A549 (cell line): ENCODE results near the gene XPNPEP3. TPM values are rescaled to one million over a fixed set of nuclear protein-coding genes. Genes with fewer than 3 reads are reported as not detected.
"Not testable (repeated sequence)": the region's sequence is repeated elsewhere in the genome, so short reads cannot be mapped to it uniquely, and the experiment has no call there.

Source experiments
- ATAC-seq, 2 experiments: fragments of 200-7000 bp in 1 of 2; fragments of >200 bp in 1 of 2; cut with Nextera tagmentation in 1 of 2; cut with Tn5 transposase in 1 of 2; 3 replicates each; pipeline versions ENCODE4 v1.8.0 to v1.9.1; 2018 to 2020; ENCODE audit warnings: mild to moderate bottlenecking in 1 of 2, moderate library complexity in 1 of 2
- CTCF ChIA-PET: fragments of 300-600 bp; sonication (Branson Sonifier 250); formaldehyde crosslinking; extraction: SDS; loops from one replicate; lab custom pipeline; 2021; ENCODE audit warnings: antibody characterized with exemption, inconsistent platforms; lab: Yijun Ruan, JAX
- POLR2A ChIA-PET: fragments of 350-600 bp; formaldehyde crosslinking; extraction: SDS; loops from one replicate; lab custom pipeline; 2021; ENCODE audit warnings: antibody characterized with exemption, inconsistent platforms; lab: Yijun Ruan, JAX
- DNase-seq, 2 experiments: peaks; one replicate each; pipeline versions ENCODE4 v3.0.0 to v3.0.0-alpha.2; 2011 to 2016; ENCODE audit warnings: low read depth in 1 of 2, low spot score in 1 of 2
- FAIRE-seq: peaks from 2 replicates; lab custom pipeline; 2011; peaks lifted over from hg19 to GRCh38; lab: Jason Lieb, UNC
- H3K27ac ChIP-seq, 2 experiments: fragments of >200 bp; sonication (Bioruptor Twin); formaldehyde crosslinking; 3 replicates each; pipeline ENCODE4 v1.5.1; 2016 to 2017
- H3K4me1 ChIP-seq: fragments of >200 bp; sonication (Bioruptor Twin); formaldehyde crosslinking; 3 replicates; pipeline ENCODE4 v1.6.1; 2016
- H3K4me2 ChIP-seq: fragments of >200 bp; sonication (Bioruptor Twin); formaldehyde crosslinking; 3 replicates; pipeline ENCODE4 v1.6.1; 2016
- H3K4me3 ChIP-seq: fragments of >200 bp; sonication (Bioruptor Twin); formaldehyde crosslinking; 3 replicates; pipeline ENCODE4 v1.5.1; 2016
- H3K9me3 ChIP-seq: fragments of >200 bp; sonication (Bioruptor Twin); formaldehyde crosslinking; 3 replicates; pipeline ENCODE4 v1.6.1; 2016
- BHLHE40 ChIP-seq: IDR thresholded peaks from 2 replicates; pipeline ENCODE4 v1.6.1; 2012; ENCODE audit warnings: low read depth, low read length, inconsistent platforms
- CEBPB ChIP-seq, 2 experiments: fragments of >200 bp in 1 of 2; sonication (Bioruptor Twin) in 1 of 2; formaldehyde crosslinking in 1 of 2; IDR thresholded peaks; 2 replicates each; pipeline ENCODE4 v1.6.1; 2012 to 2016
- CHD2 ChIP-seq: fragments of 150-350 bp; IDR thresholded peaks from 2 replicates; pipeline ENCODE4 v1.6.1; 2014; ENCODE audit warnings: low read length; ENCODE audit not compliant: partially characterized antibody
- CHD4 ChIP-seq: fragments of 200-600 bp; sonication (generic); IDR thresholded peaks from 2 replicates; pipeline ENCODE4 v1.6.1; 2016; ENCODE audit warnings: antibody characterized with exemption, mild to moderate bottlenecking, borderline replicate concordance
- EHF ChIP-seq: fragments of 250-450 bp; sonication (Bioruptor Pico); IDR thresholded peaks from 2 replicates; pipeline ENCODE4 v1.5.0; 2020; ENCODE audit warnings: mild to moderate bottlenecking
- EHMT2 ChIP-seq: fragments of 200-600 bp; sonication (generic); IDR thresholded peaks from 2 replicates; pipeline ENCODE4 v1.6.1; 2016; ENCODE audit warnings: antibody characterized with exemption, low read depth, mild to moderate bottlenecking, moderate library complexity
- FOXS1 ChIP-seq: fragments of 250-450 bp; sonication (Bioruptor Pico); IDR thresholded peaks from 2 replicates; pipeline ENCODE4 v1.5.0; 2020; ENCODE audit warnings: mild to moderate bottlenecking, moderate library complexity
- HDAC2 ChIP-seq: fragments of 200-600 bp; sonication (generic); IDR thresholded peaks from 2 replicates; pipeline ENCODE4 v1.6.1; 2016
- HEYL ChIP-seq: fragments of 250-450 bp; sonication (Bioruptor Pico); IDR thresholded peaks from 2 replicates; pipeline ENCODE4 v1.8.0; 2021; ENCODE audit warnings: mild to moderate bottlenecking, moderate library complexity
- HOXA7 ChIP-seq: fragments of 250-450 bp; sonication (Bioruptor Pico); IDR thresholded peaks from 2 replicates; pipeline ENCODE4 v1.5.0; 2020; ENCODE audit warnings: mild to moderate bottlenecking, moderate library complexity
- HOXB5 ChIP-seq: fragments of 250-450 bp; sonication (Bioruptor Pico); IDR thresholded peaks from 2 replicates; pipeline ENCODE4 v1.5.0; 2020; ENCODE audit warnings: mild to moderate bottlenecking, moderate library complexity
- MAFK ChIP-seq: fragments of 450-650 bp; IDR thresholded peaks from 2 replicates; pipeline ENCODE4 v1.6.1; 2014; ENCODE audit not compliant: partially characterized antibody
- MYC ChIP-seq: IDR thresholded peaks from 2 replicates; pipeline ENCODE4 v1.6.1; 2012; ENCODE audit warnings: mild to moderate bottlenecking, inconsistent platforms, low read length, improper control_type of control experiment, borderline replicate concordance
- POLR2AphosphoS2 ChIP-seq: conservative IDR thresholded peaks from 2 replicates; pipeline ENCODE4 v1.6.1; 2012; ENCODE audit warnings: low read length, improper control_type of control experiment, inconsistent platforms
- RAD21 ChIP-seq, 2 experiments: fragments of >200 bp in 1 of 2; sonication (Bioruptor Twin) in 1 of 2; formaldehyde crosslinking in 1 of 2; IDR thresholded peaks in 1 of 2; conservative IDR thresholded peaks in 1 of 2; 2 replicates in 1 of 2; 3 replicates in 1 of 2; pipeline ENCODE4 v1.6.1; 2012 to 2018; ENCODE audit warnings: inconsistent platforms in 1 of 2
- RARB ChIP-seq: fragments of 250-450 bp; sonication (Bioruptor Pico); IDR thresholded peaks from 2 replicates; pipeline ENCODE4 v1.8.0; 2021; ENCODE audit warnings: mild to moderate bottlenecking, moderate library complexity
- RCOR1 ChIP-seq: fragments of 150-350 bp; IDR thresholded peaks from 2 replicates; pipeline ENCODE4 v1.6.1; 2014; ENCODE audit warnings: antibody characterized with exemption, low read length, low read depth
- RFX5 ChIP-seq: fragments of 450-650 bp; IDR thresholded peaks from 2 replicates; pipeline ENCODE4 v1.7.1; 2014; ENCODE audit warnings: antibody characterized with exemption, mild to moderate bottlenecking, moderate library complexity
- RNF2 ChIP-seq: fragments of 200-600 bp; sonication (generic); IDR thresholded peaks from 2 replicates; pipeline ENCODE4 v1.6.1; 2016; ENCODE audit warnings: low read depth, mild to moderate bottlenecking, antibody characterized with exemption, moderate library complexity, borderline replicate concordance
- SMC3 ChIP-seq: fragments of >200 bp; sonication (Bioruptor Twin); formaldehyde crosslinking; IDR thresholded peaks from 3 replicates; pipeline ENCODE4 v1.6.1; 2018; ENCODE audit warnings: inconsistent platforms
- TP53 ChIP-seq: fragments of 250-450 bp; sonication (Bioruptor Pico); IDR thresholded peaks from 2 replicates; pipeline ENCODE4 v1.5.0; 2021; ENCODE audit warnings: mild to moderate bottlenecking, moderate library complexity
- ZC3H11A ChIP-seq: fragments of 450-650 bp; IDR thresholded peaks from 2 replicates; pipeline ENCODE4 v1.6.1; 2014; ENCODE audit warnings: antibody characterized with exemption, mild to moderate bottlenecking
- ZNF302 ChIP-seq: fragments of 250-450 bp; sonication (Bioruptor Pico); IDR thresholded peaks from 2 replicates; pipeline ENCODE4 v1.9.0; 2021; ENCODE audit warnings: inconsistent platforms, mild to moderate bottlenecking, moderate library complexity
- WGBS: methylation state at CpG from one replicate; pipeline ENCODE4 v1.1.6; 2017; ENCODE audit errors: missing lambda C conversion rate; 5-methylcytosine and 5-hydroxymethylcytosine counted together
- polyA plus RNA-seq, 4 experiments: library from polyadenylated mRNA; depleted of rRNA in 3 of 4; stranded (reverse); fragments of >200 nt; fragmentation: RNase III in 1 of 4; extraction: RNeasy Plus Mini Kit Qiagen cat#74134 plus additional on column Dnase treatment in 1 of 4; gene quantifications; 2 replicates in 3 of 4; 3 replicates in 1 of 4; pipeline ENCODE4 v1.2.3, GENCODE V29; 2011 to 2017
- TF ChIP-seq, protein P1 (sequence below): IDR thresholded peaks from 2 replicates; pipeline ENCODE4 v1.6.1; 2012
- TF ChIP-seq, protein P2 (sequence below): fragments of 250-450 bp; sonication (Bioruptor Pico); IDR thresholded peaks from 2 replicates; pipeline ENCODE4 v1.5.0; 2020; ENCODE audit warnings: low read depth, mild to moderate bottlenecking, moderate library complexity
- TF ChIP-seq, protein P3 (sequence below): fragments of >200 bp; sonication (Bioruptor Twin); formaldehyde crosslinking; IDR thresholded peaks from 3 replicates; pipeline ENCODE4 v1.6.1; 2016
- TF ChIP-seq, protein P4 (sequence below): fragments of 450-650 bp; IDR thresholded peaks from 2 replicates; pipeline ENCODE4 v1.6.1; 2014; ENCODE audit warnings: antibody characterized with exemption
- TF ChIP-seq, protein P5 (sequence below): fragments of 250-450 bp; sonication (Bioruptor Pico); IDR thresholded peaks from 2 replicates; pipeline ENCODE4 v1.5.0; 2021; ENCODE audit warnings: mild to moderate bottlenecking, moderate library complexity, borderline replicate concordance

XPNPEP3 gene
- polyA plus RNA-seq, 2 of the 4 experiments (the other 2 are of a cell fraction), result 12.7 to 23.3 TPM

DNA sequence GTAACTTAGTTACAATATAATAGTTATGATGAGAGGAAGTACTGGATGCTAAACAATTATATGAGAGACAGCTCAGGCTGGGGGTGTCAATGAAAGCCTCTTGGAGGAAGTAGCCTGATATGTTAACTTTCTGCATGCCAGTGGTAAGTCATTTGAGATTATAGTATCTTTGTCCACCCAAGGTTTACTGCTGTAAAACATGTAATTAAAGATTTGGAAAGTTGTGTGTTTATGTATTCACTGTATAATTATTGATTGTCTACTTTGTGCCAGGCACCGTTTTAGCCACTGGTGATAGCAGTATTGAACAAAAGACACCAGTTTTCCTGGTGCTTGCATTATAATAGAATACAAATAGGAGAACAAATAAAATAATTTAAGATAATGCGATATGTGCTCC is 5.6 kb downstream of the XPNPEP3 start:
- Histone ChIP-seq H3K9me3 (no peaks in the 10 kb centered on the region), H3K27ac (no peak overlapping the region), H3K4me2 (no peak overlapping the region), H3K4me3 (no peak overlapping the region)
- POLR2A ChIA-PET, result no interaction called here
- no peak for ATAC-seq
- no peak for FAIRE-seq
- 88% methylated on average over 2 of the region's 2 CpGs for WGBS
- CTCF ChIA-PET, result interaction anchor here (0.8 kb wide), 1 partner anchor 43 kb away, joined by 3 read pairs; the partner anchor contains the start of gene SLC25A17
- TF ChIP-seq HEYL (no peak), CHD2 (no peak), RARB (CRISPR knock-in tag) (no peak), ZNF302 (CRISPR knock-in tag) (no peak), RAD21 (conservative IDR thresholded peaks at IDR 0.05 in 1 of 2, IDR thresholded peaks at IDR 0.05 in 1 of 2) (no peak), HOXA7 (CRISPR knock-in tag) (no peak), CEBPB (IDR thresholded peaks at IDR 0.05) (no peak), RCOR1 (no peak), HDAC2 (no peak), SMC3 (no peak), RNF2 (no peak), MAFK (no peak), HOXB5 (CRISPR knock-in tag) (no peak), POLR2AphosphoS2 (no peak), BHLHE40 (no peak), CHD4 (no peak)
- TF ChIP-seq, protein P1, sequence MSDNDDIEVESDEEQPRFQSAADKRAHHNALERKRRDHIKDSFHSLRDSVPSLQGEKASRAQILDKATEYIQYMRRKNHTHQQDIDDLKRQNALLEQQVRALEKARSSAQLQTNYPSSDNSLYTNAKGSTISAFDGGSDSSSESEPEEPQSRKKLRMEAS, result no peak
- TF ChIP-seq, protein P2, sequence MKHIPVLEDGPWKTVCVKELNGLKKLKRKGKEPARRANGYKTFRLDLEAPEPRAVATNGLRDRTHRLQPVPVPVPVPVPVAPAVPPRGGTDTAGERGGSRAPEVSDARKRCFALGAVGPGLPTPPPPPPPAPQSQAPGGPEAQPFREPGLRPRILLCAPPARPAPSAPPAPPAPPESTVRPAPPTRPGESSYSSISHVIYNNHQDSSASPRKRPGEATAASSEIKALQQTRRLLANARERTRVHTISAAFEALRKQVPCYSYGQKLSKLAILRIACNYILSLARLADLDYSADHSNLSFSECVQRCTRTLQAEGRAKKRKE (CRISPR knock-in tag), result no peak
- TF ChIP-seq, protein P3, sequence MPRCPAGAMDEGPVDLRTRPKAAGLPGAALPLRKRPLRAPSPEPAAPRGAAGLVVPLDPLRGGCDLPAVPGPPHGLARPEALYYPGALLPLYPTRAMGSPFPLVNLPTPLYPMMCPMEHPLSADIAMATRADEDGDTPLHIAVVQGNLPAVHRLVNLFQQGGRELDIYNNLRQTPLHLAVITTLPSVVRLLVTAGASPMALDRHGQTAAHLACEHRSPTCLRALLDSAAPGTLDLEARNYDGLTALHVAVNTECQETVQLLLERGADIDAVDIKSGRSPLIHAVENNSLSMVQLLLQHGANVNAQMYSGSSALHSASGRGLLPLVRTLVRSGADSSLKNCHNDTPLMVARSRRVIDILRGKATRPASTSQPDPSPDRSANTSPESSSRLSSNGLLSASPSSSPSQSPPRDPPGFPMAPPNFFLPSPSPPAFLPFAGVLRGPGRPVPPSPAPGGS, result no peak
- TF ChIP-seq, all 56 proteins: peak for 0
- H3K4me1 ChIP-seq, result peaks cover 11% of the 10 kb centered on the region; the same call in 2 of the 3 replicates
- DNase-seq, result no peak

DNA sequence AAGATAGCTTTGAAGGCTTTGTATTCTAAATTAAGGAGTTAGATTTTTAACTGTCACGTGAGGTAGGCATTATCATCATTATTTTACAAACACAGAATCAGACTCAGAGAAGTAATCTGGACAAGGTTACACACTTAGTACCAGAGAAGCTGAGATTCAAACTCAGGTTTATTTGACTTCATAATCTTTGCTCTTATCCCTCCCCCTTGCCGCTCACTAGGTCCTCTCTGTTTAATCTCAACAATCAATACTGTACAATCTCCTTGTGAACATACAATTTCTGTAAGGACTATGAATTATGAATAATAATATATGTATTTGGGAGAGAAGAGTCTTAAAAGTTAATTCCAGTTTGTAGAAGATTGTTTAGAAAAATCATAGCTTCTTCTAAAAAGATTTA is 10.2 kb downstream of the XPNPEP3 start:
- WGBS, result 94% methylated on average over 2 of the region's 2 CpGs
- no peak for FAIRE-seq
- H3K9me3 ChIP-seq, result no peaks in the 10 kb centered on the region
- no peak overlapping the region for H3K4me3 ChIP-seq
- TF ChIP-seq, protein P4, sequence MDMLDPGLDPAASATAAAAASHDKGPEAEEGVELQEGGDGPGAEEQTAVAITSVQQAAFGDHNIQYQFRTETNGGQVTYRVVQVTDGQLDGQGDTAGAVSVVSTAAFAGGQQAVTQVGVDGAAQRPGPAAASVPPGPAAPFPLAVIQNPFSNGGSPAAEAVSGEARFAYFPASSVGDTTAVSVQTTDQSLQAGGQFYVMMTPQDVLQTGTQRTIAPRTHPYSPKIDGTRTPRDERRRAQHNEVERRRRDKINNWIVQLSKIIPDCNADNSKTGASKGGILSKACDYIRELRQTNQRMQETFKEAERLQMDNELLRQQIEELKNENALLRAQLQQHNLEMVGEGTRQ, result no peak
- no peak for TF ChIP-seq RFX5
- TF ChIP-seq EHF (CRISPR knock-in tag), result no peak
- TF ChIP-seq MYC, result no peak
- TF ChIP-seq, protein P5, sequence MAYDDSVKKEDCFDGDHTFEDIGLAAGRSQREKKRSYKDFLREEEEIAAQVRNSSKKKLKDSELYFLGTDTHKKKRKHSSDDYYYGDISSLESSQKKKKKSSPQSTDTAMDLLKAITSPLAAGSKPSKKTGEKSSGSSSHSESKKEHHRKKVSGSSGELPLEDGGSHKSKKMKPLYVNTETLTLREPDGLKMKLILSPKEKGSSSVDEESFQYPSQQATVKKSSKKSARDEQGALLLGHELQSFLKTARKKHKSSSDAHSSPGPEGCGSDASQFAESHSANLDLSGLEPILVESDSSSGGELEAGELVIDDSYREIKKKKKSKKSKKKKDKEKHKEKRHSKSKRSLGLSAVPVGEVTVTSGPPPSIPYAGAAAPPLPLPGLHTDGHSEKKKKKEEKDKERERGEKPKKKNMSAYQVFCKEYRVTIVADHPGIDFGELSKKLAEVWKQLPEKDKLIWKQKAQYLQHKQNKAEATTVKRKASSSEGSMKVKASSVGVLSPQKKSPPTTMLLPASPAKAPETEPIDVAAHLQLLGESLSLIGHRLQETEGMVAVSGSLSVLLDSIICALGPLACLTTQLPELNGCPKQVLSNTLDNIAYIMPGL (CRISPR knock-in tag), result no peak
- TF ChIP-seq CHD2, result no peak
- no peak for TF ChIP-seq ZC3H11A
- TF ChIP-seq, protein P3, result no peak
- no peak for TF ChIP-seq TP53 (CRISPR knock-in tag)
- TF ChIP-seq EHMT2, result no peak
- TF ChIP-seq FOXS1, result no peak
- TF ChIP-seq, all 56 proteins: peak for 0
- H3K4me1 ChIP-seq, result no peaks in the 10 kb centered on the region
- POLR2A ChIA-PET, result no interaction called here
- no peak overlapping the region for H3K4me2 ChIP-seq
- CTCF ChIA-PET, result interaction anchor here (0.9 to 1.0 kb wide), 2 partner anchors 56 to 337 kb away, joined by 3 to 5 read pairs; no protein-coding TSS in a partner anchor
- H3K27ac ChIP-seq, result no peak overlapping the region
- ATAC-seq, result no peak
- no peak for DNase-seq

DNA sequence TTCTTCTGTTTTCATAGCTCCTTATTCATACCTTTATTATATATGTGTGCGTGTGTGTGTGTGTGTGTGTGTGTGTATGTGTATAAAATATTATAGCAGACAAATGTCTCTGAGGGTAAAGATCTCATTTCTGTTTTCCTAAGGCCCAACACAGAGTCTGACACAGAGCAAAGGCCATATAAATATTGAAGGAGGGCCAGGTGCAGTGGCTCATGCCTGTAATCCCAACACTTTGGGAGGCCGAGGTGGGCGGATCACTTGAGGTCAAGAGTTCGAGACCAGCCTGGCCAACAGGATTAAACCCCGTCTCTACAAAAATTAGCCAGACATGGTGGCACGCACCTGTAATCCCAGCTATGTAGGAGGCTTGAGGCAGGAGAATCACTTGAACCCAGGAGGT is 11.4 kb downstream of the XPNPEP3 start:
- POLR2A ChIA-PET, result interaction anchor here (1.0 to 1.1 kb wide), 2 partner anchors 9 to 12 kb away, joined by 3 read pairs; partner anchors contain the start of genes ST13 and XPNPEP3
- not testable (repeated sequence) for H3K4me1 ChIP-seq, H3K27ac ChIP-seq, H3K4me3 ChIP-seq, ATAC-seq, H3K9me3 ChIP-seq, H3K4me2 ChIP-seq, DNase-seq, FAIRE-seq
- WGBS, result 92% methylated on average over 6 of the region's 6 CpGs
- CTCF ChIA-PET, result interaction anchor here (0.6 kb wide), 1 partner anchor 31 kb away, joined by 3 read pairs; no protein-coding TSS in a partner anchor
